Peyer's patch (tissue), 4 donors: ENCODE results near the gene COPG2.

Experiments used
- CTCF ChIP-seq, 6 experiments: fragments of 450-650 bp in 4 of 6; fragments of 200-600 bp in 2 of 6; sonication (generic) in 1 of 6; IDR thresholded peaks; one replicate each; pipeline ENCODE4 v1.5.1; 2017 to 2019; ENCODE audit warnings: antibody characterized with exemption in 6 of 6, mild to moderate bottlenecking in 3 of 6, moderate library complexity in 1 of 6
- POLR2A ChIP-seq, 2 donors: fragments of 450-650 bp; IDR thresholded peaks; one replicate each; pipeline ENCODE4 v1.5.1; 2017; ENCODE audit warnings: antibody characterized with exemption in 2 of 2, mild to moderate bottlenecking in 2 of 2, moderate library complexity in 2 of 2

- TF ChIP-seq POLR2A (IDR thresholded peaks at IDR 0.05) (no peak), CTCF (IDR thresholded peaks at IDR 0.05) (no peak)
Measured at GRCh38 chr7:130529417-130529816, 139.1 kb downstream of the COPG2 start.
